GM12864 (cell line): ENCODE results near the gene MLPH.

ENCODE experiments used
- DNase-seq: peaks from one replicate; pipeline ENCODE4 v3.0.0-alpha.2; 2011; ENCODE audit warnings: low read depth
- H3K4me3 ChIP-seq: 2 replicates; pipeline ENCODE4 v1.5.1; 2011; ENCODE audit warnings: mild to moderate bottlenecking, low read depth, low read length, control low read depth
- TF ChIP-seq, protein P1 (sequence below): IDR thresholded peaks from 2 replicates; pipeline ENCODE4 v1.5.1; 2011; ENCODE audit warnings: low read depth, mild to moderate bottlenecking, moderate library complexity, low read length, control low read depth, inconsistent platforms; ENCODE audit errors: missing control alignments

The MLPH gene

DNA sequence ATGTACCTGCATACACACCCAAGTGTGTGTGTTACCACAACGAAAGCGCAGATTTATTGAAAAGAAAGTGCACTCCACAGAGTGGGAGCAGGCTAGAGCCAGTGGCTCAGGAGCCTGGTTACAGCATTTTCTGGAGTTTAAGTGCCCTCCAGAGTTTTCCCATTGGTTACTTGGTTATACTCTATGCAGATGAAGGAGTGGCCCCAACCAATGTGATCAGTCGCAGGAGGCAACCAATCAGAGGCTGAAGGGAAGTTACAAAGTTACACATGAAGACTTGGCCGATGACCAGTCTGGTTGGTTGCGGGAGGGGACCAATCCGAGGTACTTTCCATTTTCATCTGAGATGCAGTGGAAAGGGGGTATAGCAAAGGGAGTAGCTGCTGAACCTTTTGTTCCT is 65.9 kb downstream of the MLPH start:
- TF ChIP-seq, protein P1, sequence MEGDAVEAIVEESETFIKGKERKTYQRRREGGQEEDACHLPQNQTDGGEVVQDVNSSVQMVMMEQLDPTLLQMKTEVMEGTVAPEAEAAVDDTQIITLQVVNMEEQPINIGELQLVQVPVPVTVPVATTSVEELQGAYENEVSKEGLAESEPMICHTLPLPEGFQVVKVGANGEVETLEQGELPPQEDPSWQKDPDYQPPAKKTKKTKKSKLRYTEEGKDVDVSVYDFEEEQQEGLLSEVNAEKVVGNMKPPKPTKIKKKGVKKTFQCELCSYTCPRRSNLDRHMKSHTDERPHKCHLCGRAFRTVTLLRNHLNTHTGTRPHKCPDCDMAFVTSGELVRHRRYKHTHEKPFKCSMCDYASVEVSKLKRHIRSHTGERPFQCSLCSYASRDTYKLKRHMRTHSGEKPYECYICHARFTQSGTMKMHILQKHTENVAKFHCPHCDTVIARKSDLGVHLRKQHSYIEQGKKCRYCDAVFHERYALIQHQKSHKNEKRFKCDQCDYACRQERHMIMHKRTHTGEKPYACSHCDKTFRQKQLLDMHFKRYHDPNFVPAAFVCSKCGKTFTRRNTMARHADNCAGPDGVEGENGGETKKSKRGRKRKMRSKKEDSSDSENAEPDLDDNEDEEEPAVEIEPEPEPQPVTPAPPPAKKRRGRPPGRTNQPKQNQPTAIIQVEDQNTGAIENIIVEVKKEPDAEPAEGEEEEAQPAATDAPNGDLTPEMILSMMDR, result no peak
- DNase-seq, result no peak
- no peak overlapping the region for H3K4me3 ChIP-seq

DNA sequence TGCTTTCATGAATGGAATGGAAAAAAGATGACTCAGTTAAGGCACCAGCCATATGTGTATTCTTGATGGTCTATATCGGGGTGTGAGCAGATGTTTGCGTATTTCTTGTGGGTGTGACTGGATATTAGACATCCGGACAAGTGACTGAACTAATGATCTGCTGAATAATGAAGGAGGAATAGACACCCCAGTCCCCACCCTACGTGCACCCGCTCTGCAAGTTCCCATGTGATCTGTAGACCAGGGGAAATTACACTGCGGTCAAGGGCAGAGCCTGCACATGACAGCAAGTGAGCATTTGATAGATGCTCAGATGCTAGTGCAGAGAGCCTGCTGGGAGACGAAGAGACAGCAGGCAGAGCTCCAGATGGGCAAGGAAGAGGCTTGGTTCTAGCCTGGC is 66.9 kb downstream of the MLPH start:
- TF ChIP-seq, protein P1, result no peak
- DNase-seq, result no peak
- H3K4me3 ChIP-seq, result no peak overlapping the region

DNA sequence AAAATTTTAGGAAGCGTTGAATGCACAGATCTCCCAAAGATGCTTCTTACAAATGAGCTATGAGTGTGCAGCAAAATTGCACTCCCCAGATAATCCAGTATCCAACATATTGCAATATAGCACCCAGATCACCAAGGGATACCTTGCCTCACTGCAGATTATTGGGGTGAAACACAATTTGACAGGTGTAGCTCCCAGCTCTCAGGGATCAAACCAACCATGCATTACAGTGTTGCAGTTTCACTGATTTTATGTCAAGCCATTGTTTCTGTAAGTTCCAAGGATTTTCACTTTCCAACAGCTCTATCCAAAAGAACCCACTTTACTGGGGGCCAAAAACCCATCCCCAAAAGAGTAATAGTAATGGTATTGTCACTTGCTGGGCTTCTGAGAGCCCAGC is 68.5 kb downstream of the MLPH start:
- no peak overlapping the region for H3K4me3 ChIP-seq
- no peak for DNase-seq
- TF ChIP-seq, protein P1, result no peak

DNA sequence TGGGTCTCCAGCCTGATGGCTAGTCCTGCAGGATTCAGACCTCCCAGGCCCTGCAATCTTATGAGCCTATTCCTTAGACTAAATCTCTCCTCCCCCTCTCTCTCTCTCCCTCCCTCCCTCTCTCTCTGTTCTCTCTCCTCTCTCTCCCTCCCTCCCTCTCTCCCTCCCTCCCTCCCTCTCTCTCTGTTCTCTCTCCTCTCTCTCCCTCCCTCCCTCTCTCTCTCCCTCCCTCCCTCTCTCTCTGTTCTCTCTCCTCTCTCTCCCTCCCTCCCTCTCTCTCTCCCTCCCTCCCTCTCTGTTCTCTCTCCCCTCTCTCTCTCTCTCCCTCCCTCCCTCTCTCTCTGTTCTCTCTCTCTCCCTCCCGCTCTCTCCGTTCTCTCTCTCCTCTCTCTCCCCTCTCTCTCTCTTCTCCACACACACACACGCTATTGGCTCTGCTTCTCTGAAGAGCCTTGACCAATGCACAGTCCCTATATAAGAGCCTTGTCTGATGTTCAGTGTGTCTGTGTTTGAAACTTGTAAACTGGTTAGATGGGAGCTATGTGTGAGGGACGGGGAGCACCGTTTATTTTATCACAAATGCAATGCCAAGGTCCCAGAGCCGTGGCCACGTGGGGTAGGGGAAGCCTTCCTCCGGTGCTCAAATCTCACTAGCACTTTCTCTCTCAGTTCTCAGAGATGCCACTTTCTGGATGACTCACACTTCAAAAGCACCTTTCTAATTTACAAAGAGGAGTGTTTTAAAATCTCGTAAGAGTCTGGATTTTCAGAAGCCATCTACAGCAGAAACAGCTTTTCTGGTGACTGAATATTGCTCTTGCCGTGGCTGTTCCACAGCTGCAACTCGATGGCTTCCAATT is 70.0 kb downstream of the MLPH start:
- TF ChIP-seq, protein P1, result no peak
- H3K4me3 ChIP-seq, result no peak overlapping the region
- peak; percentile 71 for DNase-seq

DNA sequence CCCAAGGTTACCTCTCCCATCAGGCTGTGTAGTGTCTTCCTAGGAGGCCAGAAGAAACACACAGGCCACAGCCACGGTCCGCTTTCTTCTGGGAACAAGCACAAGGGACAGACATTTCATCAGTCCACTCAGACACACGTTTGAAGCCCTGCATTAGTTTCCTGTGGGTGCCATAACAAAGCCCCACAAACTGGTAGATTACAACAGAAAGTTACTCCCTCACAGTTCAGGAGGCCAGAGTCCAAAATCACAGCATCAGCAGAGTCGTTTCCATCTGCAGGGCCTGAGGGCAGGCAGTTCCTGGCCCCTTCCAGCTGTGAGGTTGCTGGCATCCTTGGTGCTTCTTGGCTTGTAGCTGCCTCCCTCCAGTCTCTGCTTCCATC is 70.6 kb downstream of the MLPH start:
- TF ChIP-seq, protein P1, result no peak
- no peak overlapping the region for H3K4me3 ChIP-seq
- no peak for DNase-seq

DNA sequence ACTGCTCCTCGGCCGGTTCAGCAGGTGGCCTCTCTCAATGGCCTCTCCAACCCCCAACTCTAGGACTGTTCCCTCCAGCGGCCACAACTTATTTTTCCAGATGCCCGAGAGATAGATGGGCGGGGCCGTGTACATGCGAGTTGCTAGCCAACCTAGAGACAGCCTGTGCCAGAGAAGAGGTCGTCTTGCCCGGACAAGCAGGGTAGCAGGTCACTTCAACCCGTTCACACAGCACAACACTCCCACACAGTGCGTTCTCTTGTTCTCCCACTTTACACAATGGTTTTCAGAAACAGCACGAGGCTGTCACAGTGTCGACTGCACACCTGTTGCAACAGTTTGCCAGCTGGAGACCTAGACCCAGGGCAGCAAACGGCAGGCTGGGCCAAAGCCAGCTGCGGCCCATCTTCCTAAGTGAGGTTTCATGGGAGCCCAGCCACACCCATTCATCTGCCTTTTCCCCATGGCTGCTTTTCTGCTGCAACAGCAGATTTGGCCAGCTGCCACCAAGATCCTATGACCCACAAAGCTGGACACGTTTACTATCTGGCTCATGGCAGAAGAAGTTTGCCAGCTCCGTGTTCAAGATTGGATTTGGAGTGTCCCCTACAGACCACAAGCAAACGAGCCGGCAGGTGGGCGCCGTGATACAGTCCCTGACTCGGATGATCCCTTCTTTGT is 72.0 kb downstream of the MLPH start:
- DNase-seq, result no peak

More for the DNA sequence above, 72.0 kb downstream of the MLPH start:
- TF ChIP-seq, protein P1, result no peak
- no peak overlapping the region for H3K4me3 ChIP-seq
